ENCODE results near the gene TENT4A.

Gene TENT4A

GRCh38 chr5:6700685-6701355, 12.4 kb upstream of the TENT4A start:
- no peak for DNase-seq

DNA sequence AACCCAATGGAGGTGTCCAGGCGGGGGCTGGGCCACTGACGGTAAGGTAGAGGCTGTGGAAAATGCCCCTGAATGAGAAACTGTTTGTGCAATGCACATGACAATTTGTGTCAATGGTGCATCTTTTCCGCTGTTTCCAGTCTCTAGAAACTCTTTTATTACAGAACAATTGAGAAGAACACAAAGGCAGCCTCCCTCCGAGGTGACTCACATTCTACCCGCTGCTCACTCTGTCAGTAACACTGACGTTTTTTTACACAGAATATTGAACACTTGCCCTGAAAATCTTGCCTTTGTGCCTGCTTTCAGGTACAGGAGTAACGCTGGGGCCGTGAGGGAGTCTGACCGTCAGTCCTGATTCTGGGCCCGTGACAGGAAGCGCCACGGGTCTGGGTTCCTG, 11.7 kb upstream of the TENT4A start:
- no peak for DNase-seq

DNA sequence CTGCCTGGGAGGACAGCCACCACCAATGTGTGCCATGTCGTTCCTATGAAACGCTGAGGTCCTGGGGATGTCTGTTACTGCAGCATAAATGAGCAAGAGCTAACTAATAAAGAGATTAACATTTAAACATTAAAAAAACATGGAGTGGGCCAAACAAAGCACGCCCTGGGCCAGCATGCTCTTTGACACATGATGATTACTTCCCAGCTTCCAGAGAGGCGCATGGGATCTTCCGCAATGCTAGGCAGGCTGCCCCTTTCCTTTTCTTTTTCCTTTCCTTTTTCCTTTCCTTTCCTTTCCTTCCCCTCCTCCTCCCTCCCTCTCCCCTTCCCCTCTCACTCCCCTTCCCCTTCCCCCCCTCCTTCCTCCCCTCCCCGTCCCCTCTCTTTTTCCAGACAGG, 10.6 kb upstream of the TENT4A start:
- DNase-seq: no peak

GRCh38 chr5:6703806-6704205, 9.4 kb upstream of the TENT4A start:
- DNase-seq: peak; percentile 21

DNA sequence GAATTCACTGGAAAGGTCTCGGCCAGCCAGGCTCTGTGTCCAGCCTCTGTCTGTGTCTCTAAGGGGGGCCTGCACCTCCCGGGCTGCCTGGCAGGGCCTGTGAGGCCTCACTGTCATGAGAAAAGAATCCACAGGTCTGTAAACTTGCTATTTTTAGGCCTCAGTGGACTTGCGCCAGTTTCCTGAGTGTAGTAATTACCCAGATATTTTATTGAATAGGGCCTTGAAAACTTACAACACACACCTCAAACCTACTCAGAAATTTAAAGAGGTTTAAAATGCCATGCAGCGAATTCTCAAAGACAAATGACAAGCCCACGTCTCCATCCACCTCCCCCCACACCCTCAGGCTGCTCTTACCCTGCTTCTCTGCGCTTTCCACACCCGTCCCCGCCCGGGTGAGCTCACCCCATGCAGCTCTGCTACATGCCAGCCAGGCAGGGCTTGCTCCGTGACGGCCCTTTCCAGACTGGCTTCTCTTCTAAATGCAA, 8.8 kb upstream of the TENT4A start:
- peak; percentile 91 for DNase-seq

DNA sequence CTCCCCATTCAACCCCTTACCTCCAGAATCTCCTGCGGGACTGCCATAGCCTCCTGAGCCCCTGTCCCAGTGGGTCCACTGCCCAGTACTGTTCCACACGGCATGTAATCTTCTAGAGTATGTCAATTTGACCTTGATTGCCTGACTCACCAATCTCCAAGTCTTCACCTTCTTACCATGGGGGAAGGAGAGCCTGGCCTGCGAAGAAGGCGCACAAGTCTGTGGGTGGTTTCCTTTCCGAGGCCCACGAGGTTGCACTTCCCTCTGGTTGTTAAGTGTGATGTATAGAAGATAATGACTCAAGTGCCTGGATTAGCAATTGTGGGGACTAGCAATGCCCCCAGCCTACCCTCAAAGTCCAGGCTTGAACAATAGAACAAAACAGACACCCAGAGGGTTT, 8.1 kb upstream of the TENT4A start:
- DNase-seq: no peak

- no peak for DNase-seq
Measured at GRCh38 chr5:6705959-6706358, 7.3 kb upstream of the TENT4A start.

DNA sequence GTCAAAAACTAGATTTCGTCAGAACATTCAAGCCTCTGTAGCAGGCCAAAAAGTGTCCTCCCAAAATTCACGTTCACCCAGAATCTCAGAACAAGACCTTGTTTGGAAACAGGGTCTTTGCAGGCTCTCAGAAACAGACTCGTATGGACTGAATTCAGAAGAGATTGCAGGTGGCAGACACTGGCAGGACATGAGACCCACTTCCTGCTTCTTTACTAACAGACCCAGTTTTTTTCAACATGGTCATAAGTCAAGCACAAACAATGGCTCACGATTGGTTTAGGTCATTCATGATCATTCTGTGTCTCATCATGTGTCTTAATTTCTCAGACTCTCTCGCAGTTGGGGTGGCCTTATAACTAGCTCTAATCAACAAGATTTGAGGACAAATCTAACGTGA, 5.4 kb upstream of the TENT4A start:
- DNase-seq: no peak

- no peak for DNase-seq
Measured at GRCh38 chr5:6708814-6709213, 4.4 kb upstream of the TENT4A start.

GRCh38 chr5:6710070-6710469, 3.2 kb upstream of the TENT4A start:
- no peak for DNase-seq

- no peak for DNase-seq
Measured at GRCh38 chr5:6710551-6711318, 2.5 kb upstream of the TENT4A start.

GRCh38 chr5:6711409-6712141, 1.7 kb upstream of the TENT4A start:
- no peak for DNase-seq

GRCh38 chr5:6712142-6712576, 1.1 kb upstream of the TENT4A start:
- peak; percentile 68 for DNase-seq

GRCh38 chr5:6712577-6713273, 507 bp upstream of the TENT4A start:
- peak; percentile 97 for DNase-seq

DNA sequence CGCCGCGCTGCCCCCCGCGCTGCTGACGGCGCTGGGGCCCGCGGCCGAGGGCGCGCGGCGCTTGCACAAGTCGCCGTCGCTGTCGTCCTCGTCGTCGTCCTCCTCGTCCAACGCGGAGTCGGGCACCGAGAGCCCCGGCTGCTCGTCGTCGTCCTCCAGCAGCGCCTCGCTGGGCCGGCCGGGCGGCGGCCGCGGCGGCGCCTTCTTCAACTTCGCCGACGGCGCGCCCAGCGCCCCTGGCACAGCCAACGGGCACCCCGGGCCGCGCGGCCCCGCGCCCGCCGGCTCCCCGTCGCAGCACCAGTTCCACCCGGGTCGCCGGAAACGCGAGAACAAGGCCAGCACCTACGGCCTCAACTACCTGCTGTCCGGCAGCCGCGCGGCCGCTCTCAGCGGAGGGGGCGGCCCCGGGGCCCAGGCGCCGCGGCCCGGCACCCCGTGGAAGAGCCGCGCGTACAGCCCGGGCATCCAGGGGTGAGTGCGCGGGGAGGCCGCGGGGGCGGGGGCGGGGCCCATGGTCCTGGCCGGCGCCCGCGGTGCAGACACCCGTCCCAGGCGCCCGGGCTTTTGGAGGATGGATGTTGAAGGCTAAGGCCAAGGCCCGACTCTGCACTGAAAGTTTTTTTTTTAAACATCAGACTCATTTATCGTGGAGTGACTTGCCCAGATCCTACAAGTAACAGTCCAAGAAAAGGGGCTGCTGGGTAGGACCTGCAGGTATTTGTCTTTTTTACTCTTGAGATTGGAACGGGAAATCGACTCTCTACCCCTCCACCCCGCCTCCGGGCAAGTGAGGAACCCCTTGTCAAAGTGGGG, 1.2 kb downstream of the TENT4A start:
- DNase-seq: peak; percentile 33

- no peak for DNase-seq
Measured at GRCh38 chr5:6715271-6715670, 2.0 kb downstream of the TENT4A start.

DNA sequence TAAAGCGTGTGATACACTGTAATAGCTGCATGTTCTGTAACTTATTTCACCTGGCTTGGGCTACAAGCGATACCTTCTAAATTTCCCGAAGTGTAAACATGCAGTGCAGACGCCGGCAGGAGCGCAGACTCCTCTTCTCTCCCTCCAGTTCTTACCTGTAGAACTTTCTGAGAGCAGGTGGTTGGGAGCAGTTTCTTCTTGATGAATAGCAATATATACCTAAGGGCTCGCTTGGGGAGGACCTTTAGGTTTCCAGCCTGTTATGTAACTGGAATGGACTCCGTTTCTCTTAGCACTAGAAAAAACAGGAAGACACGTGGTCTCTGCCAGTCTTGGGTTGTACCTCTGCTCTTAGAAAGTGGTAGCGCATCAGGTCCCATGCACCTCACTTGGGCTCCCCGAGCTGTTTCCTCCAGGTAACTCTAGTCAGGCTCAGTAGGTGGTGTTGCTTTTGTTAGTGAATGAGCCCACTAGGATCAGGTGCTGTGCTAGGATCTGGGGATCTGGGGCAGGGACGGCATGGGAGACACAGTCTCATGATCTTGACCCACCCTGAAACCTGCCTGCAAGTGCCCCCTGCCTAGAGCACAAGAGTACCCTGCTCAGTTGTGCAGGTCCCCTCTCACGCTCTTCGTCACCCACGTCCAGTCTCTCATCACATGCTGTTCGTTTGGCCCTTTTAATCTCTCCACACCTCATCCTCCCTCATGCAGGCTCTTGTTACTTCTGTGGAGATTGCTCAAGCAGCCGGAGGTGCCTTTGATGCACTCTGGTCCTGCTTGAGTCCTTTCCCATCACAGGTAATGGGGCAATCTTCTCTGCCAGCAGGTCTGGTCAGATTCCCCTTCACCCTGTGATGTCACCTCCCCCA, 2.8 kb downstream of the TENT4A start:
- DNase-seq: no peak

DNA sequence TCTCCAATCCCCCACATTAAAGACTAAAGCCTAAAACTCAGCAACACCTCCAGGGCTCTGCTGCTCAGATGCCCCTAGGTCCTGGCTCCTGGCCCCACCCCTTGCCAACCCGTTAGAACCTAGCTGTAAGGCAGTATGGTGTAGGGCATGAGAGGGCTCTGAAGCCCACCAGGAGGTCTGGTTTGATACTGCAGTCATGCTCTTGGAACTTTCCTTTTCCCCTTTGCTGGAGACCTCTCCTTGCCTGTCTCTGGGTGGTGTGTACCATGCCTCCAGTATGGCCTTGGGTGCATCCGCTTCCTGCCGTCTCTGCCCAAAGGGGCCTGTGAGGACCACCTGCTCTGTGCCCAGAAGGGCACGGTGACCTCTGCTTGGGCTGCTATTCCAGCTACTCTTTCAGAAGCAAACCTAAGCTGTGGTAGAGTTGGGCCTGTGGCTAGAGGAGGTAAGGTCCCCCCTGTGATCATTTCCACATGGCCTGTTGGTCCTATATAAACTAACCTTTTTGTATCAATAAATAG, 3.5 kb downstream of the TENT4A start:
- DNase-seq: no peak

- no peak for DNase-seq
Measured at GRCh38 chr5:6717247-6717646, 4.0 kb downstream of the TENT4A start.

DNA sequence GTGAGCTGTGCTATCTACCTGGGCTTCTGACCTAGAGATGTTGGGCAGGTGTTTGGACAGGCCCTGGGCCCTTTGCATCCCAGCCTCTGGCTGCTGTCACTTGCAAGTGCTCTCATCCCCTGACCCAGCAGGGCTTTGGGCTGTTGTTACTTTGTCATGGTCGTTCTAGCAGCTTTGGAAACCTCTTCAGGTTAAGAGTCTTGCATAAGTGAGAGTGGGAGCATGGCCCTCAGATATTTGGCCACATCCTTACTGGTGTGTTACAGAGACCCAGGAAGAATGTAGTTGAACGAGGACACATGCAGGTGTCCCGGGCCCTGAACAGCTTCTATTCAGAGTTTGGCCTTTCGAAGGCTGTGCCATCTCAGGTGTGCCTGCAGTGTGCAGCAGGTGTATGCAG, 4.5 kb downstream of the TENT4A start:
- DNase-seq: no peak

- no peak for DNase-seq
Measured at GRCh38 chr5:6718161-6718681, 5.0 kb downstream of the TENT4A start.
